ENCODE measurements around the gene MAP4. TPM values are rescaled to one million over a fixed set of nuclear protein-coding genes. Genes with fewer than 3 reads are reported as not detected.

MAP4 gene
- total RNA-seq, 2 experiments from 2014 or later: 101 to 103 TPM

GRCh38 chr3:47964740-47965139 is 51.5 kb downstream of the MAP4 start:
- H3K36me3 Mint-ChIP-seq (ENCODE audit: low read depth): no peaks in the 10 kb centered on the region
- intact Hi-C loops (cut with micrococcal nuclease): no loop called here

GRCh38 chr3:47961815-47962606 is 54.2 kb downstream of the MAP4 start:
- intact Hi-C loops (cut with micrococcal nuclease): no loop called here
- H3K36me3 Mint-ChIP-seq (ENCODE audit: low read depth): no peaks in the 10 kb centered on the region
- no peak overlapping the region for H3K4me3 Mint-ChIP-seq
- ChIA-PET CTCF (interaction anchor here (0.7 to 3.4 kb wide), 6 partner anchors 26 to 189 kb away, joined by 3 to 10 read pairs (median 4); no protein-coding TSS in a partner anchor), POLR2A (interaction anchor here (0.9 kb wide), 1 partner anchor 41 kb away, joined by 4 read pairs; no protein-coding TSS in a partner anchor)
- no peaks in the 10 kb centered on the region for H3K27me3 Mint-ChIP-seq
- no peak for TF ChIP-seq CTCF (IDR thresholded peaks at IDR 0.05)
- ATAC-seq (peak; percentile 80), DNase-seq (peak; percentile 41)
- peaks cover 25% of the 10 kb centered on the region for H3K4me1 Mint-ChIP-seq (ENCODE audit: low read depth)
- H3K27ac Mint-ChIP-seq: peak overlapping the region; percentile 39
- H3K9me3 Mint-ChIP-seq: no peaks in the 10 kb centered on the region

More at GRCh38 chr3:47964740-47965139, 51.5 kb downstream of the MAP4 start:
- Mint-ChIP-seq H3K9me3 (no peaks in the 10 kb centered on the region), H3K27ac (no peak overlapping the region), H3K4me1 (ENCODE audit: low read depth) (peaks cover 26% of the 10 kb centered on the region), H3K4me3 (no peak overlapping the region), H3K27me3 (no peaks in the 10 kb centered on the region)
- DNase-seq (no peak), ATAC-seq (no peak)
- POLR2A ChIA-PET: interaction anchor here (0.7 kb wide), 1 partner anchor 49 kb away, joined by 3 read pairs; no protein-coding TSS in a partner anchor
- CTCF ChIA-PET: no interaction called here
- TF ChIP-seq CTCF (IDR thresholded peaks at IDR 0.05): no peak

- POLR2A ChIA-PET: interaction anchor here (0.8 to 0.9 kb wide), 2 partner anchors 10 to 42 kb away, joined by 3 to 4 read pairs; no protein-coding TSS in a partner anchor
- no peaks in the 10 kb centered on the region for H3K36me3 Mint-ChIP-seq (ENCODE audit: low read depth)
- peaks cover 25% of the 10 kb centered on the region for H3K4me1 Mint-ChIP-seq (ENCODE audit: low read depth)
- CTCF ChIA-PET: interaction anchor here (0.7 to 3.4 kb wide), 4 partner anchors 25 to 190 kb away, joined by 3 to 10 read pairs (median 6); no protein-coding TSS in a partner anchor
- intact Hi-C loops (cut with micrococcal nuclease): no loop called here
- no peak for TF ChIP-seq CTCF (IDR thresholded peaks at IDR 0.05)
- no peak for ATAC-seq
- H3K9me3 Mint-ChIP-seq: no peaks in the 10 kb centered on the region
- H3K4me3 Mint-ChIP-seq: no peak overlapping the region
- no peak for DNase-seq
- H3K27ac Mint-ChIP-seq: no peak overlapping the region
- H3K27me3 Mint-ChIP-seq: no peaks in the 10 kb centered on the region
These were observed 55.2 kb downstream of the MAP4 start for GRCh38 chr3:47961036-47961435.

GRCh38 chr3:47956521-47956920 is 59.7 kb downstream of the MAP4 start:
- no peak for TF ChIP-seq CTCF (IDR thresholded peaks at IDR 0.05)
- Mint-ChIP-seq H3K27ac (no peak overlapping the region), H3K4me3 (no peak overlapping the region), H3K4me1 (ENCODE audit: low read depth) (peaks cover 11% of the 10 kb centered on the region), H3K36me3 (ENCODE audit: low read depth) (no peaks in the 10 kb centered on the region), H3K27me3 (no peaks in the 10 kb centered on the region), H3K9me3 (no peaks in the 10 kb centered on the region)
- ATAC-seq (no peak), DNase-seq (no peak)
- intact Hi-C loops (cut with micrococcal nuclease): no loop called here
- ChIA-PET POLR2A (no interaction called here), CTCF (interaction anchor here (1.0 kb wide), 1 partner anchor 14 kb away, joined by 3 read pairs; no protein-coding TSS in a partner anchor)

- no peak overlapping the region for H3K4me3 Mint-ChIP-seq
- ChIA-PET CTCF (interaction anchor here (1.1 to 1.5 kb wide), 2 partner anchors 35 to 197 kb away, joined by 4 to 5 read pairs; no protein-coding TSS in a partner anchor), POLR2A (no interaction called here)
- no peaks in the 10 kb centered on the region for H3K4me1 Mint-ChIP-seq (ENCODE audit: low read depth)
- intact Hi-C loops (cut with micrococcal nuclease): no loop called here
- H3K27ac Mint-ChIP-seq: no peak overlapping the region
- no peaks in the 10 kb centered on the region for H3K27me3 Mint-ChIP-seq
- DNase-seq (no peak), ATAC-seq (no peak)
- TF ChIP-seq CTCF (IDR thresholded peaks at IDR 0.05): no peak
- H3K9me3 Mint-ChIP-seq: no peaks in the 10 kb centered on the region
- no peaks in the 10 kb centered on the region for H3K36me3 Mint-ChIP-seq (ENCODE audit: low read depth)
These were observed 61.6 kb downstream of the MAP4 start for GRCh38 chr3:47954567-47954966.

Data from activated CD8-positive, alpha-beta T cell treated with anti-CD3 and anti-CD28 coated beads for 36 hours (primary cell).